Prostate gland (tissue), 2 donors: ENCODE results near the gene RRAS2. TPM values are rescaled to one million over a fixed set of nuclear protein-coding genes. Genes with fewer than 3 reads are reported as not detected.
A peak's percentile ranks its signal among the peaks of the same experiment; 100 is the strongest.
"Not testable (repeated sequence)": the region's sequence is repeated elsewhere in the genome, so short reads cannot be mapped to it uniquely, and the experiment has no call there.

Source experiments
- DNase-seq: peaks from one replicate; pipeline ENCODE4 v3.0.0-alpha.2; 2019; ENCODE audit warnings: low spot score
- H3K27ac ChIP-seq, 2 donors: fragments of 200-600 bp; sonication (generic); 2 replicates each; pipeline ENCODE4 v1.5.1; 2017 to 2019
- H3K27me3 ChIP-seq: fragments of 200-600 bp; sonication (generic); replicated peaks from 2 replicates; pipeline ENCODE4 v1.5.1; 2019; ENCODE audit not compliant: insufficient read depth
- H3K36me3 ChIP-seq, 2 donors: fragments of 200-600 bp; sonication (generic); 1 replicate in 1 of 2; 2 replicates in 1 of 2; pipeline versions ENCODE4 v1.5.1 to v1.8.1; 2017 to 2019
- H3K4me1 ChIP-seq: fragments of 200-600 bp; sonication (generic); replicated peaks from 2 replicates; pipeline ENCODE4 v1.5.1; 2019
- H3K4me3 ChIP-seq, 2 donors: fragments of 200-600 bp; sonication (generic); 2 replicates each; pipeline ENCODE4 v1.5.1; 2017 to 2019
- H3K9me3 ChIP-seq: fragments of 200-600 bp; sonication (generic); 2 replicates; pipeline ENCODE4 v1.5.1; 2017
- CTCF ChIP-seq, 4 experiments: fragments of 200-600 bp in 2 of 4; fragments of 450-650 bp in 2 of 4; sonication (generic) in 2 of 4; IDR thresholded peaks; 1 replicate in 3 of 4; 2 replicates in 1 of 4; pipeline ENCODE4 v1.5.1; 2016 to 2019; ENCODE audit warnings: antibody characterized with exemption in 4 of 4, mild to moderate bottlenecking in 2 of 4, moderate library complexity in 2 of 4
- POLR2A ChIP-seq: fragments of 450-650 bp; IDR thresholded peaks from one replicate; pipeline ENCODE4 v1.6.1; 2016; ENCODE audit warnings: antibody characterized with exemption, mild to moderate bottlenecking
- POLR2AphosphoS5 ChIP-seq: sonication (generic); formaldehyde crosslinking; IDR thresholded peaks from one replicate; pipeline ENCODE4 v1.6.1; 2017; ENCODE audit warnings: antibody characterized with exemption
- WGBS: methylation state at CpG from one replicate; pipeline ENCODE4 v1.1.5; 2018; 5-methylcytosine and 5-hydroxymethylcytosine counted together
- intact Hi-C: fragments of 100-400 bp; cut with DNase I; formaldehyde crosslinking; loops from one replicate; pipeline ENCODE4 v1.14.2; 2022
- total RNA-seq, 2 donors: library from RNA; depleted of rRNA; stranded (reverse); fragments of >200 nt; gene quantifications; one replicate each; pipeline ENCODE4 v1.1.0, GENCODE V29; 2016

Gene RRAS2
- 10 to 100 TPM; 40.5 to 59.6 TPM for total RNA-seq

GRCh38 chr11:14358729-14359439 lies at the start of gene RRAS2:
Gene RRAS2 (minus strand): TSS chr11:14359183. CDS start chr11:14358870, 313 bp downstream.
- Histone ChIP-seq H3K36me3 (no peaks in the 10 kb centered on the region), H3K27me3 (no peaks in the 10 kb centered on the region), H3K4me1 (no peaks in the 10 kb centered on the region), H3K27ac (peak within 1 kb of the TSS; percentile 78 to 85), H3K4me3 (peak within 1 kb of the TSS; percentile 87 to 92), H3K9me3 (no peaks in the 10 kb centered on the region)
- TF ChIP-seq POLR2A (peak; percentile 96), POLR2AphosphoS5 (peak; percentile 72), CTCF (IDR thresholded peaks at IDR 0.05) (peak in 2 of 4 experiments; percentile 20 to 22)
- under 1% methylated on average over 57 of the region's 78 CpGs for WGBS
- peak; percentile 84 for DNase-seq
- intact Hi-C loops = loop anchor here (5.0 kb wide), 1 partner anchor 93 kb away; no protein-coding TSS in a partner anchor

GRCh38 chr11:14408612-14409011 lies 49.6 kb upstream of the RRAS2 start:
- Histone ChIP-seq H3K9me3 (no peaks in the 10 kb centered on the region), H3K4me3 (no peak overlapping the region), H3K4me1 (no peaks in the 10 kb centered on the region), H3K27me3 (no peaks in the 10 kb centered on the region), H3K36me3 (no peaks in the 10 kb centered on the region), H3K27ac (no peak overlapping the region)
- WGBS = 93% methylated on average over 2 of the region's 2 CpGs
- TF ChIP-seq CTCF (IDR thresholded peaks at IDR 0.05) (no peak), POLR2AphosphoS5 (no peak), POLR2A (no peak)
- DNase-seq = no peak
- intact Hi-C loops = no loop called here

- WGBS = 98% methylated on average over 2 of the region's 2 CpGs
- H3K27ac ChIP-seq, intact Hi-C loops, H3K4me3 ChIP-seq, H3K9me3 ChIP-seq, H3K4me1 ChIP-seq, H3K27me3 ChIP-seq, H3K36me3 ChIP-seq, DNase-seq: not testable (repeated sequence)
These were observed 47.1 kb upstream of the RRAS2 start for GRCh38 chr11:14406116-14406515.

GRCh38 chr11:14403528-14403927 lies 44.5 kb upstream of the RRAS2 start:
- intact Hi-C loops, H3K4me3 ChIP-seq, H3K27me3 ChIP-seq, H3K36me3 ChIP-seq, H3K9me3 ChIP-seq, H3K27ac ChIP-seq, H3K4me1 ChIP-seq, DNase-seq: not testable (repeated sequence)
- WGBS = 98% methylated on average over 6 of the region's 6 CpGs

- TF ChIP-seq CTCF (IDR thresholded peaks at IDR 0.05) (no peak), POLR2AphosphoS5 (no peak), POLR2A (no peak)
- H3K4me3 ChIP-seq = no peak overlapping the region
- 78% methylated on average over 1 of the region's 1 CpG for WGBS
- no peaks in the 10 kb centered on the region for H3K27me3 ChIP-seq
- H3K36me3 ChIP-seq = no peaks in the 10 kb centered on the region
- no peak for DNase-seq
- H3K4me1 ChIP-seq = no peaks in the 10 kb centered on the region
- no peaks in the 10 kb centered on the region for H3K9me3 ChIP-seq
- H3K27ac ChIP-seq = no peak overlapping the region
- intact Hi-C loops = no loop called here
These were observed 40.1 kb upstream of the RRAS2 start for GRCh38 chr11:14399087-14399486.

GRCh38 chr11:14396273-14396672 lies 37.3 kb upstream of the RRAS2 start:
- H3K4me1 ChIP-seq = no peaks in the 10 kb centered on the region
- no peaks in the 10 kb centered on the region for H3K9me3 ChIP-seq
- no peaks in the 10 kb centered on the region for H3K36me3 ChIP-seq
- H3K27me3 ChIP-seq = no peaks in the 10 kb centered on the region
- H3K27ac ChIP-seq = no peak overlapping the region
- intact Hi-C loops = no loop called here
- TF ChIP-seq POLR2AphosphoS5 = no peak
- TF ChIP-seq POLR2A = no peak
- TF ChIP-seq CTCF (IDR thresholded peaks at IDR 0.05) = no peak
- H3K4me3 ChIP-seq = no peak overlapping the region
- DNase-seq = no peak
